ENCODE data around the gene GINS3.

Gene GINS3

GRCh38 chr16:58392215-58393137 is at the start of gene GINS3:
Gene GINS3, plus strand, starts transcription at chr16:58392471. Its CDS starts 131 bp downstream, at chr16:58392602.
- peak; percentile 62 to 75 for DNase-seq (ENCODE audit: low read depth in 2 of 2)

GRCh38 chr16:58343562-58343961 is 48.7 kb upstream of the GINS3 start:
- no peak for DNase-seq (ENCODE audit: low read depth in 2 of 2)

GRCh38 chr16:58345574-58346354 is 46.5 kb upstream of the GINS3 start:
- no peak for DNase-seq (ENCODE audit: low read depth in 2 of 2)

- DNase-seq (ENCODE audit: low read depth in 2 of 2): no peak
Measured at GRCh38 chr16:58346831-58347371, 45.4 kb upstream of the GINS3 start.

- no peak for DNase-seq (ENCODE audit: low read depth in 2 of 2)
Measured at GRCh38 chr16:58348986-58349385, 43.3 kb upstream of the GINS3 start.

- no peak for DNase-seq (ENCODE audit: low read depth in 2 of 2)
Measured at GRCh38 chr16:58352690-58353089, 39.6 kb upstream of the GINS3 start.

- DNase-seq (ENCODE audit: low read depth in 2 of 2): no peak
Measured at GRCh38 chr16:58360041-58360634, 32.1 kb upstream of the GINS3 start.

- DNase-seq (ENCODE audit: low read depth in 2 of 2): no peak
Measured at GRCh38 chr16:58361726-58362125, 30.5 kb upstream of the GINS3 start.

- no peak for DNase-seq (ENCODE audit: low read depth in 2 of 2)
Measured at GRCh38 chr16:58363746-58364393, 28.4 kb upstream of the GINS3 start.

GRCh38 chr16:58365623-58366022 is 26.6 kb upstream of the GINS3 start:
- DNase-seq (ENCODE audit: low read depth in 2 of 2): no peak

GRCh38 chr16:58366247-58367031 is 25.8 kb upstream of the GINS3 start:
- no peak for DNase-seq (ENCODE audit: low read depth in 2 of 2)

- DNase-seq (ENCODE audit: low read depth in 2 of 2): no peak
Measured at GRCh38 chr16:58367252-58367651, 25.0 kb upstream of the GINS3 start.

GRCh38 chr16:58371841-58372240 is 20.4 kb upstream of the GINS3 start:
- DNase-seq (ENCODE audit: low read depth in 2 of 2): no peak

GRCh38 chr16:58375386-58375785 is 16.9 kb upstream of the GINS3 start:
- no peak for DNase-seq (ENCODE audit: low read depth in 2 of 2)

GRCh38 chr16:58377932-58378331 is 14.3 kb upstream of the GINS3 start:
- no peak for DNase-seq (ENCODE audit: low read depth in 2 of 2)

GRCh38 chr16:58378401-58378800 is 13.9 kb upstream of the GINS3 start:
- no peak for DNase-seq (ENCODE audit: low read depth in 2 of 2)

GRCh38 chr16:58379736-58380135 is 12.5 kb upstream of the GINS3 start:
- no peak for DNase-seq (ENCODE audit: low read depth in 2 of 2)

GRCh38 chr16:58381661-58382060 is 10.6 kb upstream of the GINS3 start:
- DNase-seq (ENCODE audit: low read depth in 2 of 2): no peak

GRCh38 chr16:58384437-58385055 is 7.7 kb upstream of the GINS3 start:
- DNase-seq (ENCODE audit: low read depth in 2 of 2): no peak

GRCh38 chr16:58385218-58385773 is 7.0 kb upstream of the GINS3 start:
- no peak for DNase-seq (ENCODE audit: low read depth in 2 of 2)

Data from stimulated activated CD8-positive, alpha-beta memory T cell treated with anti-CD3 and anti-CD28 coated beads, Interleukin-7, amount 100 ng/mL, for 4 hours (primary cell).